AG10803 (cell line): ENCODE results near the gene SPARCL1.
A peak's percentile ranks its signal among the peaks of the same experiment; 100 is the strongest.
"Not testable (repeated sequence)": the region's sequence is repeated elsewhere in the genome, so short reads cannot be mapped to it uniquely, and the experiment has no call there.

Experiments used
- DNase-seq: peaks from one replicate; pipeline ENCODE4 v3.0.0; 2010; ENCODE audit warnings: low read depth
- H3K4me3 ChIP-seq: 2 replicates; pipeline ENCODE4 v1.5.1; 2011; ENCODE audit warnings: mild to moderate bottlenecking, low read length, control low read depth
- CTCF ChIP-seq: conservative IDR thresholded peaks from 2 replicates; pipeline ENCODE4 v1.5.1; 2011; ENCODE audit warnings: mild to moderate bottlenecking, low read length, control low read depth, inconsistent platforms

The SPARCL1 gene

GRCh38 chr4:87469390-87469789 lies 59.8 kb downstream of the SPARCL1 start:
- no peak overlapping the region for H3K4me3 ChIP-seq
- no peak for DNase-seq
- TF ChIP-seq CTCF = no peak

- DNase-seq = peak; percentile 68
- no peak overlapping the region for H3K4me3 ChIP-seq
- TF ChIP-seq CTCF = peak; percentile 78
Measured at GRCh38 chr4:87465739-87466366, 63.3 kb downstream of the SPARCL1 start.

- TF ChIP-seq CTCF = no peak
- no peak for DNase-seq
- no peak overlapping the region for H3K4me3 ChIP-seq
Measured at GRCh38 chr4:87462102-87462501, 67.1 kb downstream of the SPARCL1 start.

GRCh38 chr4:87461281-87461700 lies 67.9 kb downstream of the SPARCL1 start:
- no peak for TF ChIP-seq CTCF
- no peak for DNase-seq
- H3K4me3 ChIP-seq = no peak overlapping the region

GRCh38 chr4:87458913-87459312 lies 70.3 kb downstream of the SPARCL1 start:
- no peak overlapping the region for H3K4me3 ChIP-seq
- DNase-seq = no peak
- TF ChIP-seq CTCF = no peak

GRCh38 chr4:87451537-87451936 lies 77.6 kb downstream of the SPARCL1 start:
- DNase-seq = no peak
- peak; percentile 9; the same call in 1 of the 2 replicates for TF ChIP-seq CTCF
- H3K4me3 ChIP-seq = no peak overlapping the region

GRCh38 chr4:87446375-87446774 lies 82.8 kb downstream of the SPARCL1 start:
- not testable (repeated sequence) for H3K4me3 ChIP-seq, DNase-seq
